Mesendoderm (in vitro differentiated cells): Measurements from ENCODE around the gene OR51V1.

Experiments used
- DNase-seq: peaks from one replicate; pipeline ENCODE4 v3.0.0; 2013
- H2AK5ac ChIP-seq: 2 replicates; pipeline ENCODE4 v1.6.1; 2013; ENCODE audit warnings: low read length, inconsistent platforms
- H2BK120ac ChIP-seq: 2 replicates; pipeline ENCODE4 v1.6.1; 2013; ENCODE audit warnings: low read depth, mild to moderate bottlenecking, low read length, moderate library complexity, mixed read lengths
- H2BK15ac ChIP-seq: replicated peaks from 2 replicates; pipeline ENCODE4 v1.6.1; 2013; ENCODE audit warnings: low read depth, mild to moderate bottlenecking, moderate library complexity
- H2BK5ac ChIP-seq: 2 replicates; pipeline ENCODE4 v1.6.1; 2013; ENCODE audit warnings: low read length, inconsistent platforms
- H3K18ac ChIP-seq: 2 replicates; pipeline ENCODE4 v1.6.1; 2013; ENCODE audit warnings: mild to moderate bottlenecking, low read length, mixed read lengths
- H3K23ac ChIP-seq: one replicate; pipeline ENCODE4 v1.6.1; 2013; ENCODE audit warnings: low read length
- H3K27ac ChIP-seq: 2 replicates; pipeline ENCODE4 v1.5.1; 2013; ENCODE audit warnings: low read depth, mild to moderate bottlenecking, inconsistent platforms, low read length, moderate library complexity
- H3K27me3 ChIP-seq: 2 replicates; pipeline ENCODE4 v1.6.1; 2013; ENCODE audit warnings: low read length, control low read depth, mild to moderate bottlenecking, inconsistent platforms; ENCODE audit not compliant: insufficient read depth, poor library complexity
- H3K36me3 ChIP-seq: 2 replicates; pipeline ENCODE4 v1.6.1; 2013; ENCODE audit warnings: low read length, inconsistent platforms; ENCODE audit not compliant: control insufficient read depth, insufficient read depth
- H3K4ac ChIP-seq: one replicate; pipeline ENCODE4 v1.6.1; 2013; ENCODE audit warnings: low read depth, mild to moderate bottlenecking, low read length, moderate library complexity
- H3K4me1 ChIP-seq: 2 replicates; pipeline ENCODE4 v1.6.1; 2013; ENCODE audit warnings: low read depth, low read length, inconsistent platforms; ENCODE audit not compliant: control insufficient read depth
- H3K4me2 ChIP-seq: 2 replicates; pipeline ENCODE4 v1.6.1; 2013; ENCODE audit warnings: low read length
- H3K4me3 ChIP-seq: 2 replicates; pipeline ENCODE4 v1.5.1; 2013; ENCODE audit warnings: mild to moderate bottlenecking, low read length
- H3K56ac ChIP-seq: one replicate; pipeline ENCODE4 v1.6.1; 2013; ENCODE audit warnings: low read length
- H3K79me1 ChIP-seq: 2 replicates; pipeline ENCODE4 v1.6.1; 2013; ENCODE audit warnings: low read length, inconsistent platforms
- H3K79me2 ChIP-seq: 2 replicates; pipeline ENCODE4 v1.6.1; 2013; ENCODE audit warnings: mild to moderate bottlenecking, low read length; ENCODE audit not compliant: control insufficient read depth, insufficient read depth
- H3K9ac ChIP-seq: 2 replicates; pipeline ENCODE4 v1.6.1; 2013; ENCODE audit warnings: low read length, inconsistent platforms
- H4K5ac ChIP-seq: one replicate; pipeline ENCODE4 v1.6.1; 2013; ENCODE audit warnings: low read length
- H4K8ac ChIP-seq: one replicate; pipeline ENCODE4 v1.6.1; 2013; ENCODE audit warnings: low read depth, mild to moderate bottlenecking, control low read depth, low read length, moderate library complexity
- WGBS: extraction: QIAGEN DNeasy Blood & Tissue Kit; methylation state at CpG from one replicate; pipeline ENCODE4 v1.1.7; 2013; ENCODE audit warnings: low lambda C conversion rate, missing lambda C conversion rate; ENCODE audit not compliant: insufficient coverage; ENCODE audit errors: extremely low coverage; 5-methylcytosine and 5-hydroxymethylcytosine counted together

The OR51V1 gene

GRCh38 chr11:5245155-5245554, 44.7 kb upstream of the OR51V1 start:
- Histone ChIP-seq H3K4ac (no peak overlapping the region), H2AK5ac (no peak overlapping the region), H3K56ac (no peak overlapping the region), H3K79me1 (no peaks in the 10 kb centered on the region), H3K18ac (no peak overlapping the region), H3K4me3 (no peak overlapping the region), H2BK120ac (no peak overlapping the region), H3K4me1 (no peaks in the 10 kb centered on the region), H3K9ac (no peak overlapping the region), H2BK15ac (no peak overlapping the region), H3K4me2 (no peak overlapping the region), H3K23ac (no peak overlapping the region), H3K36me3 (no peaks in the 10 kb centered on the region), H4K5ac (no peak overlapping the region), H3K27ac (no peak overlapping the region), H3K79me2 (no peaks in the 10 kb centered on the region), H2BK5ac (no peak overlapping the region), H3K27me3 (no peaks in the 10 kb centered on the region), H4K8ac (no peak overlapping the region)
- no peak for DNase-seq
- no CpG with 5 or more reads among the region's 2 CpGs for WGBS

- H3K36me3 ChIP-seq = no peaks in the 10 kb centered on the region
- WGBS = no CpG with 5 or more reads among the region's 4 CpGs
Observed at GRCh38 chr11:5243816-5244180, 43.3 kb upstream of the OR51V1 start.

DNA sequence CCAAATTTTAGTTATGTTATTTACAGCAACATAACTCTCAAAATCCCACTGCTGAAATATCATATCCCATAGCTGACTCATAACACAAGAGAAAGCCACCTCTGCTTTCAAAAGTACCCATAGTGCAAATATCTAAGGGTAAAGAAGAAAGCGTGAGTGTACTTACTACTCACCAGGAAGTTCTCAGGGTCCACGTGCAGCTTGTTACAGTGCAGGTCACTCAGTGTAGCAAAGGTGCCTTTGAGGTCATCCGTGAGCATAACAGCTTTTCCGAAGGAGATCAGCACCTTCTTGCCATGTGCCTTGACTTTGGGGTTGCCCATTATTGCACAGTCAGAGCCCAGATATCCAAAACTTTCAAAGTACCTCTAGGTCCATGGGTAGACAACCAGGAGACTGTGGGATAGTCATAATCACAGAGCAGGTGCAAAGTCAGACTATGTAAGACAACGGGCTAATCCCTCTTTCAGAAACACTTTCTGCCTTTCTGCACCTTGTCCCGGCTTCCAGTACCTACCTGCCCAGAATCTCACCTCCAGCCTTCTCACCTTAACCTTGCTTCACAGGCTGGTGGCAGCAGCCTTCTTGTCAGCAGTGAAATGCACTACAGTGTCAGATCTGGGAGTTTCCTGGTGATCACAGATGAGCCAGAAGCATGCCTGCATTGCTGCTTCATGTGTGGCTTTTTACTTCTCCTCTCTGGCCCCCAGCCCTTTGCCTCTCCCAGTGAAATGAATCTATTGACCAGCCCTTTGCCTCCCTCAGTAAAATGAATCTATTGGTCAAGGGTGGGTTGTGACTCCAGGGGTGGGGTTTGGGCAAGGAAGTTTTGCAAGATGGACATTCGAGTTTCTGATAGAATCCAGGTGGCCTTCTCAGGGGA, 42.7 kb upstream of the OR51V1 start:
- DNase-seq = no peak
- no CpG with 5 or more reads among the region's 7 CpGs for WGBS
- H3K18ac ChIP-seq = no peak overlapping the region

More at GRCh38 chr11:5243816-5244180, 43.3 kb upstream of the OR51V1 start:
- Histone ChIP-seq H3K9ac (no peak overlapping the region), H3K4me2 (no peak overlapping the region), H3K4ac (no peak overlapping the region), H2BK120ac (no peak overlapping the region), H3K18ac (no peak overlapping the region), H2BK5ac (no peak overlapping the region), H2BK15ac (no peak overlapping the region), H4K5ac (no peak overlapping the region), H3K56ac (no peak overlapping the region), H3K27ac (no peak overlapping the region), H3K23ac (no peak overlapping the region), H3K4me3 (no peak overlapping the region), H2AK5ac (no peak overlapping the region), H3K79me2 (no peaks in the 10 kb centered on the region), H3K27me3 (no peaks in the 10 kb centered on the region), H3K4me1 (no peaks in the 10 kb centered on the region), H3K79me1 (no peaks in the 10 kb centered on the region), H4K8ac (no peak overlapping the region)
- DNase-seq = no peak

GRCh38 chr11:5242208-5242607, 41.7 kb upstream of the OR51V1 start:
- Histone ChIP-seq H3K56ac (no peak overlapping the region), H3K9ac (no peak overlapping the region), H2BK120ac (no peak overlapping the region), H3K79me2 (no peaks in the 10 kb centered on the region), H3K4ac (no peak overlapping the region), H3K23ac (no peak overlapping the region), H4K5ac (no peak overlapping the region), H3K4me1 (no peaks in the 10 kb centered on the region), H3K27ac (no peak overlapping the region), H4K8ac (no peak overlapping the region), H3K36me3 (no peaks in the 10 kb centered on the region), H2BK15ac (no peak overlapping the region), H3K4me3 (no peak overlapping the region), H3K18ac (no peak overlapping the region), H2BK5ac (no peak overlapping the region), H3K4me2 (no peak overlapping the region), H2AK5ac (no peak overlapping the region), H3K27me3 (no peaks in the 10 kb centered on the region), H3K79me1 (no peaks in the 10 kb centered on the region)
- no CpG with 5 or more reads among the region's 2 CpGs for WGBS
- DNase-seq = no peak

More for the DNA sequence above, 42.7 kb upstream of the OR51V1 start:
- no peak overlapping the region for H4K8ac ChIP-seq
- no peak overlapping the region for H3K56ac ChIP-seq
- H3K23ac ChIP-seq = no peak overlapping the region
- H3K79me2 ChIP-seq = no peaks in the 10 kb centered on the region
- no peak overlapping the region for H3K4me2 ChIP-seq
- H2AK5ac ChIP-seq = no peak overlapping the region
- no peak overlapping the region for H2BK5ac ChIP-seq
- no peaks in the 10 kb centered on the region for H3K27me3 ChIP-seq
- H3K27ac ChIP-seq = no peak overlapping the region
- no peak overlapping the region for H2BK15ac ChIP-seq
- H3K36me3 ChIP-seq = no peaks in the 10 kb centered on the region
- H3K4me1 ChIP-seq = no peaks in the 10 kb centered on the region
- H3K9ac ChIP-seq = no peak overlapping the region
- H4K5ac ChIP-seq = no peak overlapping the region
- H2BK120ac ChIP-seq = no peak overlapping the region
- no peaks in the 10 kb centered on the region for H3K79me1 ChIP-seq
- no peak overlapping the region for H3K4me3 ChIP-seq
- H3K4ac ChIP-seq = no peak overlapping the region

DNA sequence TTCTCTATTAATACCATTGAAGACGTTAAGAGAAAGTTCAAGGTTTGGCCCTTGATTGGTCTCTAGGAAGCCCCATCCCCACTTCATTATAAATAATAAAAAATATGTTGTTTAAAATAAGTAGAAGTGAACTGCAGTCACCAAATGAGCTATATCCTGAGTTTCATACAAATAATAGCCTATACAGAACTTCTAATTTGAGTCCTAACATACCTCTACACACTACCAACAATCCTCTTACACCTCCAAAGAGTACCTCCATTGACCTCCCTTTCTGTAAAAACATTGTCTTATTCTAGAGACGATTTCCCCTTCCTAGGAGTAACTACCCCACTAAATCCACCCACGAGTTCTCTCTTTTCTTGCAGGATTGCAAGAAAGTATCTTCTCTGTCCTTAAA, 41.0 kb upstream of the OR51V1 start:
- H3K4me1 ChIP-seq = no peaks in the 10 kb centered on the region
- H4K8ac ChIP-seq = no peak overlapping the region
- no peak overlapping the region for H3K27ac ChIP-seq
- H3K4me3 ChIP-seq = no peak overlapping the region
- H3K23ac ChIP-seq = no peak overlapping the region
- H3K56ac ChIP-seq = no peak overlapping the region
- no peak overlapping the region for H4K5ac ChIP-seq
- no CpG with 5 or more reads among the region's 3 CpGs for WGBS
- no peaks in the 10 kb centered on the region for H3K79me2 ChIP-seq
- H2AK5ac ChIP-seq = no peak overlapping the region
- no peak for DNase-seq
- H3K4ac ChIP-seq = no peak overlapping the region
- H3K27me3 ChIP-seq = no peaks in the 10 kb centered on the region
- H3K79me1 ChIP-seq = no peaks in the 10 kb centered on the region
- H3K4me2 ChIP-seq = no peak overlapping the region
- H2BK120ac ChIP-seq = no peak overlapping the region
- H3K18ac ChIP-seq = no peak overlapping the region
- H2BK5ac ChIP-seq = no peak overlapping the region
- H2BK15ac ChIP-seq = no peak overlapping the region
- no peak overlapping the region for H3K9ac ChIP-seq
- H3K36me3 ChIP-seq = no peaks in the 10 kb centered on the region

DNA sequence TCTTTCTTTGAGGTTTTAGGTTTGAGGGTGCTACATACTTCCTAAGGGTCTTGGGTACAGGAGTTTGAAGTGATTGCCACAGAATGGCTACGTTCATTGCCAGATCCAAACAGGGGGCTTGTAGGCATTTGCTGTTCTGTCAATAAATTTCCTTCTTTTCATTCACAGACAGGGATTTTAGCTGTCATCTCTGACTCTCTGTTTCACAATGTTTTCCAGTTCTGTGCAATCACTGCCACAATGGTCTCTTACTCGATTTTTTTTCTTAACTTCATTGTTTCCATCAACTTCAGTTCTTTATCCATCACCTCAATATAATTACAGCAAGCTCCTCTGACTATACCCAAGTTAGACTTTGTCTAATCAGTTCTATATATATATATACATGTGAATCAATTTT, 40.0 kb upstream of the OR51V1 start:
- H3K79me2 ChIP-seq = no peaks in the 10 kb centered on the region
- H3K4ac ChIP-seq = no peak overlapping the region
- no peak overlapping the region for H3K4me3 ChIP-seq
- H3K36me3 ChIP-seq = no peaks in the 10 kb centered on the region
- WGBS = no CpG with 5 or more reads among the region's 2 CpGs
- H3K27me3 ChIP-seq = no peaks in the 10 kb centered on the region
- H2BK15ac ChIP-seq = no peak overlapping the region
- H3K4me1 ChIP-seq = no peaks in the 10 kb centered on the region
- no peak overlapping the region for H2AK5ac ChIP-seq
- no peaks in the 10 kb centered on the region for H3K79me1 ChIP-seq
- no peak for DNase-seq
- no peak overlapping the region for H4K5ac ChIP-seq
- H3K56ac ChIP-seq = no peak overlapping the region
- H3K4me2 ChIP-seq = no peak overlapping the region
- no peak overlapping the region for H2BK120ac ChIP-seq
- no peak overlapping the region for H3K23ac ChIP-seq
- H3K9ac ChIP-seq = no peak overlapping the region
- no peak overlapping the region for H2BK5ac ChIP-seq
- H3K27ac ChIP-seq = no peak overlapping the region
- no peak overlapping the region for H4K8ac ChIP-seq
- H3K18ac ChIP-seq = no peak overlapping the region
